HG02885 (cell line): ENCODE measurements around the gene ST6GAL1.
"Not testable (repeated sequence)": the region's sequence is repeated elsewhere in the genome, so short reads cannot be mapped to it uniquely, and the experiment has no call there.

Experiments used
- ATAC-seq: cut with Tn5 transposase; IDR thresholded peaks from one replicate; pipeline ENCODE4 v1.9.1; 2021; ENCODE audit warnings: mild to moderate bottlenecking; ENCODE audit not compliant: unreplicated experiment, poor library complexity

ST6GAL1 gene

DNA sequence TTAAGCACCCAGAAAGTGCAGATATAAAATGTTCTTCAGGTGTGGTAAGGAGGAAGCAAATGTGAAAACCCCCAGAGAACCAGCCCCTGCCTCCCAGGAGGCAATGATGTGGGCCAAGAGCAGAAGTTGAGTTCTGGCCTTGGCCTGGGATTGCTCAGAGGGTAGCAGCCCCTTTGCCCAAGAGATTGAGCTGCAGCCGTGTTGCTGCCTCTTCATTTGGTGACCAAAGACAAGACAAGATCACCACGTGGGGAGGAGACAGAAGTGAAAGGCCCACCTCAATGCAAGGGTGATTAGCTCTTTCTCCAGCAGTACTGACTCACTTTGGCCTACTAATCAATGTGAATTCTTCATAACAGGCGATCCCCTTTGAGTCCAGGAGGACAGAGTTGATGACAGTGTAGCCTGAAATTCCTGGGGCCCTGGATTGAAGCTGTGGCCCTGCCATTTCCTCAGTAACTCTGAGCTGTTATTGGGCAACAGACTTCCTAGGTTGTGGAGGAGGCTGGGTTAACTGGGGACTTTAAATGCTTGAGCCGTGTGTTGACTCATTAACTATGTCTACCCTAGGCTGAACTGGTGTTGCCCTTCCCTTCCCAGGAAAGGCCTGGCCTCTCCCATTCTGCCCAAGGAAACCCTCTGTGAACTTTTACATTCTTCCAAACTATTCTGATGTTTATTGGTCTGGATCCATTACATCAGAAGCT lies 86.5 kb downstream of the ST6GAL1 start:
- ATAC-seq, result peak; percentile 24

DNA sequence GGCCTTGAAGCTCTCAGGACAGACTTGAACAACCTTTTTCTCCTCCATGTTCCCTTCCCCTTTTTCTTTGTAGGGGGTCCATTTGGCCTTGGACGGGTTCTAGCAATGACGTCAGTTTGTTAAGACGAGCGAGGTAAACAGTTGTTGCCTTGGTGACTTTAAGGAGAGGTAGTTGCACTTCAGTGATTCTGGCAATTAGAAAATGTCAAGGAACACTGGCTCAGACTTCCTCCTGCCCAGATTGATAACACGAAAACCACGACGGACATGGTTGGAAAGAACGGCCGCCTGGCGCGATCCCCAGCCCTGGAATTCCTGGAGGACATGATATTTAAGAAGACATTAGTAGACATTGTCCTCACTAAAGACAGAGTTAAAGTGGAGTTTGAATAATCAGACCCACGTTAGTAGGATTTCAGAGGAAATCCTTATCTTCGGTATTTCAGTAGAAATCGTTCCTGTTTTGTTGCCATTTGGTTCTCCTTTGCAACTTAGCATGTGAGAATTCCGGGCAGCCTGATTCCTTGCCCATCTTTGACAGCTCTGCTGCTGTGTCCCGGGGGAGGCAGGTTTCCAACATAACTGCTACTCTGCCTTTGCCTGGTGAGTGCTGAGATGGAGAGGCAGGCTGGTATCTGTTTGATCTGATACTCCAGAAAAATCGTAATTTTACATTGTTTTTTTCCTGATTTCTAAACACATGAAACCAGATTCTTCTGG lies 87.3 kb downstream of the ST6GAL1 start:
- no peak for ATAC-seq

DNA sequence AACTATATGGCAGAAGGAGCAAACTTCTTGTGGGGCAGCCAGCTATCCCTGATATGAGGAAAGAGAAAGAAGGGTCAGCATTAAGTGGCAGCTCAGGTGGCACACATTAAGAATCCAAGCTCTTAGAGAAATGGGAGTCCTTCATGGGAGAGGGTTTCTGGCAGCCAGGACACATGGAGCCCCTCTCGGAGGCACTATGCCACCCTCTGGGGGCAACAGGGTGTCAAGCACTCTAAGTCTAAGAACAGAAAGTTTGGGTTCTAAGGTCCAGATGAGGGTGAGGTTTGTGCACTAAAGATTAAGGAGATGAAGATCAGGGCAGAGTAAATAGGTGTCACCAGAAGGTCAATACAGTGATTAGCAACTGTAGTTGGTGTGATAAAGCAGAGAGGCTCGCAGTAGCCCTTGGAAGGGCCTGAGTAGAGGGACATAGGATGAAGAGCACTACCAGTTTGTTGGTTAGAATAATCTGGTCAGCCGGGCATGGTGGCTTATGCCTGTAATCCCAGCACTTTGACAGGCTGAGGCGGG lies 89.3 kb downstream of the ST6GAL1 start:
- ATAC-seq, result no peak

DNA sequence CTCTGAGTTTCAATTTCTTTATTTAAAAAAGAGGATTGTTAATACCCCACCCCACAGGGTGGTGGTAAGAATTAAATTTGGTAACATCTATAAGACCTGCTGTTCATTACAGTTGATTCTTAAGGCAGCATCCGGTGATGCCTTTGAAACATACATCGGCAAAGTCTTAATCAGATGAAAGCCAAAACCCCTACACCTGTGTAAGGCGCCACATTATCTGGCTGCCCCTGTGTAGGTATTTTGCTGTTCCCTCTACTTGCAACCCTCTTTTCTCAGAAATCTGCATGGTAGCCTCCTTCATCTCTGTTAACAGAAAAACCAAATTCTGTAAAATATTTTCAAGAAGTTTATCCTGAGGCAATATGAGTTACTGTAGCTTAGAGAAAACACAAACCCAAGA lies 90.0 kb downstream of the ST6GAL1 start:
- ATAC-seq, result no peak

DNA sequence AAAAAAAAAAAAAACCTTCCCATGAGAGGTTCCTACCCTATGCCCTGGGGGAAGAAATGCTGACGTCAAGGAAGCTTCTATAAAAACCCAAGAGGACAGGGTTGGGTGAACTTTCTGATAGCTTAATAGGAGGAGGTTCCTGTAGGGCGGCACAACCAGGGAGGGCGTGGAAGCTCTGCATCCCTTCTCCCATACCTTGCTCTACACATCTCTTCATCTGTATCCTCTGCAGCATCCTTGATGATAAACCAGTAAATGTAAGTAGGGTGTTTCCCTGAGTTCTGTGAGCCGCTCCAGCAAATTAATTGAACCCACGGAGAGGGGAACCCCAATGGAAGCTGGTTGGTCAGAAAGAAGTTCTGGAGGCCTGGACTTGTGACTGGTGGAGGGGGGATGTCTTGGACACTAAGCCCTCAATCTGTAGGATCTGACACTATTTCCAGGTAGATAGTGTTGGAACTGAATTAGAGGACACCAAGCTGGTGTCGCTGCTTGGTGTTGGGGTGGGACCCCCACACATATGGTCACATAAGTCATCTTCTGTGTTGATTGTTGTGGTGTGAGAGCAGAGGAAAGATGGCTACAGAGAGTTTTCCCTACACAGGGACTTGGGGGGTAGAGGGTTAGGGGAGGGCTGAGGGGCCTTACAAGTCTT lies 91.5 kb downstream of the ST6GAL1 start:
- peak; percentile 63 for ATAC-seq

DNA sequence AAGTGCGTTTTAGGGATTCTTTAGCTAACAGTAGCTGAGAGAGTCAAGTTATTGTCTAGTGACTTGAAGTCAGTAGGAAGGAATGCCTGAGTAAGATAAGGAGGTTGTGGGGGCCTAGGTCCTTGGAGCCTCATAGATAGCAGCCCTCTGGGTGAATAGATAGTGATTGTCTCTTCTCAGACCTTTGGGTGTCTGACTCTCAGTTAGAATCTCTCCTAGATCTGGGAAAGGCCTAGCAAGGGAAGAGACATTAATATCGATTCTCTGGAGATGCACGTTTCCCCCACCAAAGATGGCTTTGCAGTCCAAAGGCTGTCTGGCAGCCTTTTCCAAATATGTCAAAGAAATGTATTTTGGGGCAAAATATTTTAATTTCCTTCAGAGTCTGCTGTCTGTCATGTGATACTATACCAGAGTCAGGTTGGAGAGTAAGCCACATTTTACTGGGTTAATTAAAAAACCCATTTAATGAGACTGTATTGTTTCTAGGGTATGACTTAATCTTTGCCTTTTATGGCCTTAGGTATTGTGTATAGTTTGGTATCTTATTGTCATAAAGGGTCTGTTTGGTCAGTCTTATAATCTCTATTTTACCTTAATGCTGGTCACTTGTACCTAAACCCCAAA lies 92.2 kb downstream of the ST6GAL1 start:
- ATAC-seq, result no peak

DNA sequence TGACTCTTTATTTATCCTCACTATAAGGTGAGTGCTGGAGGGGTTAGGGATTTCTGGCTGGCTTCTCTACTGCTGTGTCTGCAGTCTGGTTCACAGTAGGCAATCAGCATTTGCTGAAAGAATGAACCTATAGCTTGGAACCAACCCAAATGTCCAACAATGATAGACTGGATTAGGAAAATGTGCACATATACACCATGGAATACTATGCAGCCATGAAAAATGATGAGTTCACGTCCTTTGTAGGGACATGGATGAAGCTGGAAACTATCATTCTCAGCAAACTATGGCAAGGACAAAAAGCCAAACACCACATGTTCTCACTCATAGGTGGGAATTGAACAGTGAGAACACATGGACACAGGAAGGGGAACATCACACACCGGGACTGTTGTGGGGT lies 93.0 kb downstream of the ST6GAL1 start:
- not testable (repeated sequence) for ATAC-seq

DNA sequence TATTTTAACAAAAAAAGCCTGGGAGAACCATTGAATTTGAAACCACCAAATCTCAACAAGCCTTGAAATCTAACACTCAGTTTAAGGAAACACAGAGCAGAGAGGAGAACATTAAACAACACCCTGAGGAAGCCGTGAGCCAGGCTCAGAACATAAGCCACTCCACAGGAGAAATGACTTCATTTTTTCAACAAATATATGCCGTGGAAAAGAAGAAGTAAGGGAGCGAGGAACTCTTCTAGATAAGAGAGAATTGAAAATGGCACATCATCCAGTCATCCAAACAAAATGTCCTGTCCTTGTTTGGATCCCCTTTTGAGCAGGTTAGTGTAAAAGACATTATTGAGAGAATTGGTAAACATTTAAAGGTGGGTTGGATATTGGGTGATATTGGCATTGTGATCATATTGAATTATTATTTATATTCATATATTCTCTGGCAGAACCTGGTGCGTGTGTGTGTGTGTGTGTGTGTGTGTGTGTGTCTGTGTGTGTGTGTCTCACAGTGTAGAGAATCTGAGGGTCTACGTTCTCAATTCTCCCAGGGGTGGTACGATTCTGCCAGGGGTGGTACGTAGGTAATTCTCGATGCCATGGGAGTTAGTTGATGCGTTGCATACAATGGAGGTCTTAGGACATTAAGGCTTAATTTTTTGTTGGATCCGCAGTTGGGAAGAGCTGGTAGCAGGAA lies 94.4 kb downstream of the ST6GAL1 start:
- ATAC-seq, result no peak

DNA sequence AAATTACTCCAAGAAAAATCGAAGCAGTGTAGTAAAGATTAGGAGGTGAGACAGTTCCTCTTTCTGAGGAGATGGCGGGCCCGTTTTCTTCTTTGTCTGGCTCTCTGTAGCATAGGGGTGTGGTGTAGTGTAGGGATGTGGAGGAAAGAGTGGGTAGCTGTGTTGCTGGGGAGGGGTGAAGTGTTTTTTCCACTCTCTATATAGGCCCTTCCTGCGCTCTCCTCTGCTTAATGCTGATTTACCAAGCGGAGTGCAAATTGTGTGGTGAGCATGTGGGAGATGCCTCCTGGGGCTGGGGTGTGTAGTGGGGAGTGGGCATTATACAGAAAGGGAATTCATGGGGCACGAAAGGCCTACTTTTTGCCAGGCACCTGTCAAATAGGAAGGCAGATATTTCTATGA lies 94.9 kb downstream of the ST6GAL1 start:
- ATAC-seq, result peak; percentile 50

DNA sequence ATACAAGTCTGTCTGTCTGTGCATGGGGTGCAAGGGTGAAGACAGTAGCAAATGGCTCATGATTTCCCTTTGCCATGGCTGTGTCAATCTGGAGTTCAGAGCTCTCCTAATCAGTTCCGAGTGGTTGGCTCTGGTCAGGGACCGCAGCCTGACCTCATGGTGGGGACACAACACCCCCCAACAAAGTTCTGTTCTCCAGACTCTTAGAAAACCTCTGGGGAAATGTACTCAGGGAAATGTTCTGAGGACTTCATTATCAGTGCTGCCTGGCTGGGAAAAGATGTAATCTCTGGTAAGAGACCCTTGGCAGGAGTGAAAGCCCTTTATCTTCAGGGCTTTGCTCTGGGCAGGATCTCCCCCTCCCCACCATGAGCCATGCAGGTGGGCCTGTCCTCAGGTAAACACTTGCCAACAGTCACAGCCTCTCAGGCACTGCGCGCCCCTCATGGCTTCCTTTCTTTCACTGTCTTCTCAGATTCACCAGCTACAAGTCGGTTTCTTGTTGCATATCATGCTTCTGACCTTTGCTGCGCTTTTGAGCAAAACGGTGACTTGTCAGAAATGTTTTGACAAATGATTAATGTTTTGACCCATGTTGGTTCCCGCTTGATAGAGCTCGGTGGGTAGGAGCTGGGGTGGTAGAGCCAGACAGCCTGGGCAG lies 95.5 kb downstream of the ST6GAL1 start:
- peak; percentile 11 for ATAC-seq

DNA sequence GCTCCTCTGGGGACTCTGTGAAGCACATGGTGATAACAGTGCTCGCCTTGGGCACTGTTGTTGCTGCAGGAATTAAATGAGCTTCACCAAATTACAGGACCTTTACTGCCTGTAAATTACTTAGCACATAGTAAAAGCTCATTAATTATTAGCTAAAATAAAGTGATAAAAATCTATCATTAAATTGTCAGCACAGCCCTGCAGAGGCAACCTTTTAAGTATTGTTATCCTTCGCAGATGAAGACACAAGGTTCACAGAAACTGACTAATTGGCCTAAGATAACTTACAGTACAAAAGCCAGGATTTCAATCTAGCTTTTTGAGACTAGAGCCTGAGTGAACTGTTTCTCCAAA lies 96.0 kb downstream of the ST6GAL1 start:
- ATAC-seq, result no peak

DNA sequence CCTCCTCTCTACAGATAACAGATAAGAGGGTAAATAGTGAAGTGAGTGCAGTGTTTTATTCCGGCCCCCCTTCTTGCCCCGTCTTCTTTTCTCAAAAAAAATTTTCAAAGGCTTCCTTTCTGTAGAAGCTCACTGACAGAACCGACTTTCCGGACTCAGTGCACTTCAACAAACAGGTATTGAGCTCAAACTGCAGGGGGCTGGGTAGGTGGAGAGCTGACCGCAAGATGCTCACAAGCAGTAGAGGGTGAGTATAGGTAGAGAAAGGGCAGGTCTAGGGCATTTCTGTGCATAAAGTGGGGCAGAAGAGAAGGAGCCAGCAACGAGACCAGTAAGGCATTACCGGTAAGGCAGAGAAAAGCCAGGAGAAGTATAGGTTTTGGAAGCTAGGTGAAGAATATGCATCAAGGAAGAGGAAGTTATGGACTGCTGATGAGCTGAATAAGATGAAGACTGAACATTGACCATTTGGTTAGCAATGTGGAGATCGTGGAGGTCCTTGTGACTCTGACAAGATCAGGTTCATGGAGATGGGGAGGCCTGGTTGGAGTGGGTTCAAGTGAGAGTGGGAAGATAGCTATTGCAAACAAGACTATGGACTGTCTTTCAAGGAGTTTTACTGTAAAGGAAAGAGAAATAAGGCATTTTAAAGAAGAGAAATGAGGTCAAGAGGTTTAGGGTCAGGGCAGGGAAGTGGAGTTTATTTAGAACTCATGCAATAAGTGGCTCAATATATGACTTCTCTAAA lies 97.4 kb downstream of the ST6GAL1 start:
- ATAC-seq, result peak; percentile 29

DNA sequence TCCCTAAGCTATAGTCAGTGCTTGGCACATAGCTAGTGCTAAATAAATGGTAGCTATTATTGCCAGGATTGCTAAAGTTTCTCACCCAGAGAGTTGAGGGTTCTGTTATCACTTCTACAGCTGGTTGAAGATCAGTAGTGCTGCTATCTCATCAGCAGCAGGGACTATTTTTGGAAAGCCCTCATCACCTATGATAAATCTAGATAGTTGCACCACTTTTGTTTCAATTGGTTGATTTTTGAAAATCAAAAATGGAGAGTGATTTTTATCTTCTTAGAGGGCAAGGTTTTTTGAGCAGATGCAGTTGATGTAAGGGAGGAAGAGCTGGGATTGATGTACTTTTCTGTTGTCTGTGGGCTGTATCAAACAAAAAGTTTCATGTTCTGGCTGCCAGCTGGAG lies 101.6 kb downstream of the ST6GAL1 start:
- ATAC-seq, result no peak

DNA sequence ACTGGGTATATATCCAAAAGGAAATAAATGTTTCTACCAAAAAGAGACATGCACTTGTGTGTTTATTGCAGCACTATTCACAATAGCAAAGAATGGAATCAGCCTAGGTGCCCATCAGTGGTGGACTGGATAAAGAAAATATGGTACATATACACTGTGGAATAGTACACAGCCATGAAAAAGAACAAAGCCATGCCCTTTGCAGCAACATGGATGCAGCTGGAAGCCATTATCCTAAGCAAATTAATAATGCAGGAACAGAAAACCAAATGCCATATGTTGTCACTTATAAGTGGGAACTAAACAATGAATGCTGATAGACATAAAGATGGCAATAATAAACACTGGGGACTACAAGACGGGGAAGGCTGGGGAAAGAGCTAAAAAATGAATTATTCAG lies 106.1 kb downstream of the ST6GAL1 start:
- ATAC-seq, result no peak

DNA sequence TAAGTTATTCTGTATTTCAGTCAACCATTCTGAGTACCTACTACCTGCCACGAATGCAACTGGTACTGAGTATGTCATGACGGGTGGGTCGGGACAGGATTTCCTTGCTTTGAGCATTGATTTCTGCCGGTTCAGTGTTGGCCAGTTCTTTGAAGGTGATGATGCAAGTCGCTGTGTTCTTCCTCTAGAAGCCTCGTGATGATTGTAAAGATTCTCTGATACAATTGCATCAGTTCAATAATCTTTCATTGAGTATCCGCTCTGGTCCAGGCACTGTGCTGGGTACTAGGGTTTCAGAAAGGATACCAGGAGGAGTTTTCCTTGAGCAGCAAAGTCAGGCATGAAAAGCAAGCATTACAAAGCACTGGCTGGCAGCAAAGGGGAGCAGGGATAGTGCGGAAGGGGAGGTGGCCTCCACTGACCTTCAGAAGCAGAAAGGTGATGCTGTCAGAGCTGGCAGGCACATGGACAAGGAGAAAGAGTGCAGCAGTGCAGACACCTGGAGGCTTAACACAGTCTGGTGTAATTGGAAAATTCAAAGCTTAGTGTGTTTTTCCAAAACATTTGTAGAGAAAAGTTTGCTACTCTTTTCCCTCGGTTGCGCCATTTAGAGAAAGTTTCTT lies 108.9 kb downstream of the ST6GAL1 start:
- no peak for ATAC-seq

DNA sequence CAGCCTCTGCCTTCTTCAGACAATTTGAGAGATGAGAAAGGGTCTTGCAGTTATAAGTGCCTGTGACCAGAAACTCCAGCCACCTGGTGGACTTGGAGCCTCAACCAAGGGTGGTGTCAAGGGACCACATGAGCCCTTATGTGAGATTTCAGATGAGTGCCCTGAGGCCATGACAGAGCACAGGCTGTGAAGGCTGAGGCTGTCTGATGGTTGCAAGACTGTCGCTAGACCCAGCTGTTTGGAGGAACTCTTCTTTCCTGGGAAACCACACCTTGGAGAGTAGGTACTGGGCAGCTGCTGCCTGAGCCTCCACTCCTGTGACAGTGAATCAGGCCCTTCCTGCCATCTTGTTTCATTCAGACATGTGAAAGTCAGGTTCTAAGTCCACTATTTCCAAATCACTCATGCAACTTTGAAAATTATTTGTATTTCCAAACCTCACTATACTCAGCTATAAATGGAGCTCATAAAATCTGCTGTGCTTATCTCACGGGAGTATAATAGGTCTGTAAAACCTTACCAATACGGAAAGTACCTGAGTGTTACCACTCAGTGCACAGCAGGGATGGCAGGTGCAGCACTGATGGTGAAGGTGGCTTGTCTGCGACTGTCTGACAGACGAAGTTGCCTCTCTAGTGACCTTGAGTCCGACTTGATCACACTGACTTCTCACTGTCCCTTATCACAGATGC lies 109.5 kb downstream of the ST6GAL1 start:
- ATAC-seq, result no peak

DNA sequence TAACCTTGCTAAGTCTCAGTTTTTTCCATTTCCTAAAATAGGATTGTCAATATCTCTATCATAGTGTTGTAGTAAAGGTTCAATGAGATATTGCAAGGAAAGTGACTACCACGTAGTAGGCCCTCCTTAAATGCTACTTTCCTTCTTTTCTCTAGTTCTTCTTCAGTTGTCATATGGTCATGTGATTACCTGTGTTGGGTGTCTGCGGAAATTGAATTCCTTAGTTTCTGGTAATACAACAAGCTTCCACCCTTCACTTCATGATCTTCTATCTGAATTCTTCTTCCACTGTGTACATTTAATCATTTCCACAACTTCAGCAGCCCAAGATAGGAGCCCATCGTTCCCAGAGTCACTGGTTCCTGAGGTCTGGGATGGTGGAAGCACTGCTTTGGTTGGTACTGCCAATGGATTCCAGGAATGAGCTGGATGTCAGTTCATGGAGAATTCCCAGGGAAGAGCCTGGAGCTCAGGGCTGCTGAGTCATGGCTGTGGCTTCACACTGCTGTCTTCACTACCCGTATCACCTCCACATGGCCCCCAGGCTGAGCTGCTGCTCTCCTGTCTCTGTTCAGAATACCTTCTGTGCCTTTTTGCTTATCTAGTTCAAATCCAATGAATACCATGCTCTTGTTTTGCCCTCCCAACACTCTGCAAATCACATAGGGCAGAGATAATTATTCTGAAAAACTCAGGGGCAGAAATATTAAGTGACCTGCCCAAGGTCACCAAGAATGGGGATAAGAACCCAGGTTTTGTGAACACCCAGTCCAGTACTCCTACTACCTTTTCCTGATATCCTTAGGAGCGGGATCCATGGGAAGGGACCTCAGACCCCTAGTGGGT lies 110.4 kb downstream of the ST6GAL1 start:
- ATAC-seq, result no peak
